Parathyroid adenoma (tissue), 2 donors: ENCODE results near the gene PDE12.

Experiments used
- H2AFZ ChIP-seq: fragments of 300-600 bp; sonication (generic); one replicate; pipeline ENCODE4 v1.7.0; 2017; ENCODE audit warnings: antibody characterized with exemption, mild to moderate bottlenecking
- H3K27ac ChIP-seq: fragments of 300-600 bp; sonication (generic); one replicate; pipeline ENCODE4 v1.7.0; 2017
- H3K27me3 ChIP-seq: fragments of 300-600 bp; sonication (generic); one replicate; pipeline ENCODE4 v1.7.0; 2017; ENCODE audit warnings: low read length; ENCODE audit not compliant: control insufficient read depth, insufficient read depth
- H3K36me3 ChIP-seq: fragments of 300-600 bp; sonication (generic); one replicate; pipeline ENCODE4 v1.7.0; 2017; ENCODE audit warnings: low read length; ENCODE audit not compliant: control insufficient read depth, insufficient read depth
- H3K4me1 ChIP-seq: fragments of 300-600 bp; sonication (generic); one replicate; pipeline ENCODE4 v1.7.0; 2017; ENCODE audit warnings: control low read depth
- H3K4me2 ChIP-seq: fragments of 300-600 bp; sonication (generic); one replicate; pipeline ENCODE4 v1.7.0; 2017; ENCODE audit warnings: low read length
- H3K4me3 ChIP-seq: fragments of 300-600 bp; sonication (generic); one replicate; pipeline ENCODE4 v1.7.0; 2017; ENCODE audit warnings: low read depth, low read length
- H3K79me2 ChIP-seq: fragments of 300-600 bp; sonication (generic); one replicate; pipeline ENCODE4 v1.7.0; 2017; ENCODE audit warnings: control low read depth
- H3K9ac ChIP-seq: fragments of 300-600 bp; sonication (generic); one replicate; pipeline ENCODE4 v1.7.0; 2017; ENCODE audit warnings: mild to moderate bottlenecking
- H3K9me3 ChIP-seq: fragments of 300-600 bp; sonication (generic); one replicate; pipeline ENCODE4 v1.7.0; 2017; ENCODE audit warnings: low read length; ENCODE audit not compliant: control insufficient read depth
- CTCF ChIP-seq: fragments of 300-600 bp; sonication (generic); IDR thresholded peaks from one replicate; pipeline ENCODE4 v1.7.0; 2017; ENCODE audit warnings: antibody characterized with exemption, mild to moderate bottlenecking
- donor health status: primary hyperparathyroidism.

The PDE12 gene

GRCh38 chr3:57583544-57583943 lies 27.5 kb downstream of the PDE12 start:
- Histone ChIP-seq H3K79me2 (peaks cover 63% of the 10 kb centered on the region), H2AFZ (no peak overlapping the region), H3K27me3 (no peaks in the 10 kb centered on the region), H3K36me3 (no peaks in the 10 kb centered on the region), H3K9me3 (no peaks in the 10 kb centered on the region), H3K4me2 (no peak overlapping the region), H3K4me1 (peaks cover 5% of the 10 kb centered on the region), H3K27ac (no peak overlapping the region), H3K4me3 (no peak overlapping the region), H3K9ac (no peak overlapping the region)
- no peak for TF ChIP-seq CTCF

- peaks cover 65% of the 10 kb centered on the region for H3K79me2 ChIP-seq
- H3K9me3 ChIP-seq = no peaks in the 10 kb centered on the region
- H2AFZ ChIP-seq = no peak overlapping the region
- H3K36me3 ChIP-seq = no peaks in the 10 kb centered on the region
- no peaks in the 10 kb centered on the region for H3K27me3 ChIP-seq
- TF ChIP-seq CTCF = no peak
- peaks cover 5% of the 10 kb centered on the region for H3K4me1 ChIP-seq
- no peak overlapping the region for H3K27ac ChIP-seq
- H3K4me2 ChIP-seq = no peak overlapping the region
- no peak overlapping the region for H3K9ac ChIP-seq
- peak overlapping the region; percentile 1 for H3K4me3 ChIP-seq
These were observed 30.7 kb downstream of the PDE12 start for GRCh38 chr3:57586778-57587177.

GRCh38 chr3:57587905-57588304 lies 31.8 kb downstream of the PDE12 start:
- H3K9ac ChIP-seq = no peak overlapping the region
- H3K4me3 ChIP-seq = no peak overlapping the region
- H3K4me2 ChIP-seq = no peak overlapping the region
- H3K4me1 ChIP-seq = peaks cover 7% of the 10 kb centered on the region
- H3K36me3 ChIP-seq = no peaks in the 10 kb centered on the region
- H2AFZ ChIP-seq = no peak overlapping the region
- no peak overlapping the region for H3K27ac ChIP-seq
- peaks cover 68% of the 10 kb centered on the region for H3K79me2 ChIP-seq
- TF ChIP-seq CTCF = no peak
- H3K27me3 ChIP-seq = no peaks in the 10 kb centered on the region
- no peaks in the 10 kb centered on the region for H3K9me3 ChIP-seq

GRCh38 chr3:57592306-57592705 lies 36.2 kb downstream of the PDE12 start:
- no peaks in the 10 kb centered on the region for H3K36me3 ChIP-seq
- H3K4me2 ChIP-seq = no peak overlapping the region
- H3K4me3 ChIP-seq = no peak overlapping the region

More at GRCh38 chr3:57592306-57592705, 36.2 kb downstream of the PDE12 start:
- Histone ChIP-seq H3K9ac (no peak overlapping the region), H3K9me3 (no peaks in the 10 kb centered on the region), H3K79me2 (peaks cover 59% of the 10 kb centered on the region), H3K27ac (no peak overlapping the region), H3K27me3 (no peaks in the 10 kb centered on the region), H3K4me1 (peaks cover 10% of the 10 kb centered on the region), H2AFZ (no peak overlapping the region)
- TF ChIP-seq CTCF = no peak
